Measurements from ENCODE around the gene CCNB2. TPM values are rescaled to one million over a fixed set of nuclear protein-coding genes. Genes with fewer than 3 reads are reported as not detected.
"Not testable (repeated sequence)": the region's sequence is repeated elsewhere in the genome, so short reads cannot be mapped to it uniquely, and the experiment has no call there.

The CCNB2 gene
- total RNA-seq, 1 experiment from 2014 or later = 164 TPM

DNA sequence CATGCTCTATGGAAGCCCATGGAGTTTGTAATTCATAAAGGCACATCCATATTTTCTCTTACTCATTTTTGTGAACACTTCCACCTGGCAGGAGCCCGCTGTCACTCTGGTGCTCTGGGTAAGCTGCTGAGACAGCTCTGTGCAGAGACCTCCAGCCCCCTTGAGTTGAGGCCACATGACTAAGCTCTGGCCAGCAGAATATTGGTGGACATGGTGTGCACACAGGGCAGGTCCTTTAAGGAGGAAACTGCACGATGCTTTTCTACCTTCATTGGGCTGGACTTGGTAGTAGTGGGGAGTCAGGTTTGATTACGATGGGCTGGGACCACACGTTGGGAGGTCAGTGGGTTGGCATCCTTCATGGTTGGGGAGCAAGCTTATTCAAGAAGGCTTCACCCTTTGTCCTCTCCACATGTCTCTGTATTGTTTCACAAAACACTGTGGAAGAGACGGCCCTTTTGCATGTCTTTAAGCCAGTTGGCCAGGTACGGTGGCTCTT lies 29.0 kb downstream of the CCNB2 start:
- DNase-seq (ENCODE audit: low read depth) = no peak

GRCh38 chr15:59137566-59137965 lies 32.6 kb downstream of the CCNB2 start:
- DNase-seq (ENCODE audit: low read depth) = no peak

GRCh38 chr15:59138243-59138642 lies 33.3 kb downstream of the CCNB2 start:
- DNase-seq (ENCODE audit: low read depth) = peak; percentile 46

DNA sequence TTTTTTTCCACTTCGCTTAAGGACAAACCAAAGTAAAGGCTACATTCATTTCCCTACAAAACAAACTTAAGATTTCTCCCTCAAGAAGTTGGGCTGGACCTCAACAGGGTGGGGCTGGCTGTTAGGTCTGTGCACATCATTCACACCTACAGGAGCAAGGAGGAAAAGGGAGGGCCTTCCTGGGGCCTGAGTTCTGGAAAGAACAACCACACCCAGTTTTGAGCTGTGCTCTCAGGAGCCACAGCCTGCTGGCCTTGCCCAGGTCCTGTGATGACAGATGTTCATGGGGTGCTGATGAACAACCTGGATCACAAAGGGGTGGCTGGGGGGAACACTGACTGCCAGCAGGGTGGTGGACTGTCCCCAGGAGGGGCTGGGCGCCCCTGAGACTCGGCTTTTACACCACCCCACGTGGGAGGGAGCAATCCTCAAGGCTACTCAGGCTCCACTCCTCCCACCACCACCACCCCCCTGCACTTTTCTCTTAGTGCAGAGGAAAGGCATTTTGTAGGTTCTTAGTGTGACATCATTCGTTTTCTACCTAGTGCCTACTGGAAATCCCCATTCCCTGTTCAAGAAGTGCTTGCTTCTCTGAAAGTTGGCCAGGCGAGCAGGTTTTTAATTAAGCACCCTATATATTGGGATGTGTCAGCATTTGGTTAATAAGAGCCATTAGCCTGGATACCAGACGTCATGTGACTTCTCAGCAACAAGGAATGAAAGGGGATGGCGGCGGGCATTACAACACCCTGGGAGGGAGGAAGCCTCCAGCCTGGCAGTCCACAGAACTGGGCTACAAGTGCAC lies 35.7 kb downstream of the CCNB2 start:
- DNase-seq (ENCODE audit: low read depth) = no peak

DNA sequence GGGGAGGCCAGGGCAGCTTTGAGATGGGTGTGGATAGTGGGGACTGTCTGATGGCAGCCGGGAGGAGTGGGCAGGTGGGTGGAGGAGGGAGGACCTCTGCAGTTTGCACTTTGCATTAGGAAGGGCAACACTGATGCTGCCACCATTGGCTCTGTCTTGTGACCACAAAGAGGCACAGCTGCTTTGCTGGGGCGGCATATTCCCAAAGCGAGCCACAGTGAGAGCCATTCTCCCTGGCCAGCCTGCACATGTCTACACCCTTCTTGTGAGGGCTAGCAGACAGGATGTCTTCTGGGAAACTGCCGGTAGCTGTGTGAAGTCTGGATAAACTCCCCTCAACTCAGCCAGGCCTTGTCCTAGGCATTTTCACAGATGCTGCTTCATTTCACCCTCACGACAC lies 38.3 kb downstream of the CCNB2 start:
- no peak for DNase-seq (ENCODE audit: low read depth)

GRCh38 chr15:59144594-59144993 lies 39.6 kb downstream of the CCNB2 start:
- not testable (repeated sequence) for DNase-seq (ENCODE audit: low read depth)

GRCh38 chr15:59147666-59148065 lies 42.7 kb downstream of the CCNB2 start:
- no peak for DNase-seq (ENCODE audit: low read depth)

DNA sequence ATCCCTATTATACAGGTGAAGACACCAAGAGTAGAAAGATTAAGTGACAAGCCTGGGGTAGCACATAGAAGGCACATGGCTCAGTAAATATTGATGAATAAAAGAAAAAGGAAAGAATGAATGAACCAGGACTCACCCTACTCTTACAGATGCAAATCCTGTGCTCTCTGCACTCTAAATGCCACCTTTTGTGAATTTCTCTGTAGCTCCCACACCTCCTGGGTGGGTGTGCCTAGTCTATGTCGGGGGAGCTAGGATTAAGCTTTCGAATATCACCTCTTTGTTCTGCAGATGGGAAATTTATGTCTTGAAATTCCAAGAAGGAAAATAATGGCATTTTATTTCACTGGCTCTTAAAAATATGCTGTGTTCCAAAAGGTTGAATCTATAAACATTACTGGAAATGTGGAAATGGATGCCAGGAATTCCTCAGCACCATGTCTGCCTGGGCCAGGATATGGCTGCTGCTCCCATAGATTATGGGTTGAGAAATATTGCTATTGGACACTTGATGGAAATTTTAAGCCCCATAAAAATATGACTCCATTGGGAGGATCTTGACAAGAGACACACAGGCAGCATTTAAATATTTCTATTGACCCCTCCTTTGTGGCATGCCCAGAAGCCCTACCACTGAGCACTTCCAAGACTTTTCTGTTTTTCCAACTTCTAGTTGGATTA lies 43.3 kb downstream of the CCNB2 start:
- DNase-seq (ENCODE audit: low read depth) = no peak

GRCh38 chr15:59150185-59150584 lies 45.2 kb downstream of the CCNB2 start:
- DNase-seq (ENCODE audit: low read depth) = no peak

GRCh38 chr15:59152694-59153450 lies 47.9 kb downstream of the CCNB2 start:
- DNase-seq (ENCODE audit: low read depth) = no peak

- DNase-seq (ENCODE audit: low read depth) = no peak
Measured at GRCh38 chr15:59153466-59153865, 48.5 kb downstream of the CCNB2 start.

DNA sequence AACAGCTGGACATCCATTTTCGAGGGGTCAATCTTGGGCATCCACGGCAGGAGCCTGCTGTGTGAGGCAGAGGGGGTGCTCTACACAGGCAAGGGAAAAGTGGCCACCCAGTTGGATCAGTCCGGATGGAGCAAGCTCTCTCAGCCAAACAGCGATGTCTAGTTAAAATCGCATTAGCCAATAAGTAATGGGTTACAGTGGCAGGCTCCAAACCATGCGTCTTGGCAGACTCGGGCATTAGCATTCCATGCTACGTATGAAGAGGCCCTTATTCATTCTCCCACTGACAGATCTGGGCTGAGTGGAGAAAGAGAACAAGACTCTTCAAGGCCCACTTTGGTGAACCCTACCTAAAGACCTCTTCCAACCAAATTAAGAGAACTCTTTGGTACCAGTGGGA lies 49.3 kb downstream of the CCNB2 start:
- DNase-seq (ENCODE audit: low read depth) = no peak

- DNase-seq (ENCODE audit: low read depth) = no peak
Measured at GRCh38 chr15:59155431-59155830, 50.5 kb downstream of the CCNB2 start.

DNA sequence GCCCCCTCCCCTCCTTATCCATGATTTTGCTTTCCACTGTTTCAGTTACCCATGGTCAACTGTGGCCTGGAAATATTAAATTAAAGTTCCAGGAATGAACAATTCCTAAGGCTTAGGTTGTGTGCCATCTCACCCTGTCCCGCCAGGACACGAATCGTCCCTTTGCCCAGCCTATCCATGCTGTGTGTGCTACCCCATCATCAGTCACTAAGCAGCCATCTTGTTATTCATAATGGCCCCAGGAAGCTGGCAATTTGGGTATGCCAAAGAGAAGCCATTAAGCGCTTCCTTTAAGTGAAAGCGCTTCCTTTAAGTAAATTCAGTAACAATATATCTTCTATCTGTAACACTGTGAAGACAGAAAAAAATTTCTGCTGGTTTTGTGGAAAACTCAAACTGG lies 52.5 kb downstream of the CCNB2 start:
- DNase-seq (ENCODE audit: low read depth) = no peak

- no peak for DNase-seq (ENCODE audit: low read depth)
Measured at GRCh38 chr15:59157840-59158700, 53.1 kb downstream of the CCNB2 start.

DNA sequence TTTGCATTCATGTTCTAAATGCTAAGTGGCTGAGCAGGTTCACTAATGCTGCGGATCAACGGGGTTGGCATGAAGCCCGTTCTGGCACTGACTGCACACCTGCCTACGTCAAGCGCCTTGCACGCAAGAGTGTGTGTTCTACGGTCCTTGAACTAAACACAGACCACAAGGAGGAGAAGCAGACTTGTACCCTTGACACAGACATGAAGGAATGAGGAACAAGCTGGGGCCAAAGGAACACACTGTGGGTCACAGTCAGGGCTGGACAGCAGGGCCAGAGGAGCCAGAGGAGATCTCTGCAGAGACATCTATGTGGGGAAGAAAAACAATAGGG lies 53.7 kb downstream of the CCNB2 start:
- DNase-seq (ENCODE audit: low read depth) = no peak

DNA sequence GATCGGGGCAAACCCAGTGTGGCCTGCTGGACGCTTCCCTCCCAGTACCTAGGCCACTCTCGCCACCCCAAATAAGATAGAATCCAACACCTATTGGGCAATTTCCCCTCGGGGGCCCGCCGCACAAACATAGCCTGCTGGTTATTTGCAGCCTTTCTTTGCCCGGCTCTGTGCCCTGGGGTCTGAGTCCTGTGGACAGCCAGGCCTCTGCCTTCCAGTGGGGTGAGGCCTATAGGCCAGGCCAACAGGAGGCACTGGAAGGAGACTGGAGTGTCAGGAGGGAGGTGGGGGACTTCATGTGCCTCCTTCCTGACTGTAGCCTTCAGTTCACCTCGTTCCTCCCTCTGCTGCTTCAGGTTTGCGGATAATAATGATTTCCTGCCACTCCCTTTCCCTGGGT lies 54.3 kb downstream of the CCNB2 start:
- DNase-seq (ENCODE audit: low read depth) = no peak

GRCh38 chr15:59160880-59161593 lies 56.1 kb downstream of the CCNB2 start:
- DNase-seq (ENCODE audit: low read depth) = no peak

DNA sequence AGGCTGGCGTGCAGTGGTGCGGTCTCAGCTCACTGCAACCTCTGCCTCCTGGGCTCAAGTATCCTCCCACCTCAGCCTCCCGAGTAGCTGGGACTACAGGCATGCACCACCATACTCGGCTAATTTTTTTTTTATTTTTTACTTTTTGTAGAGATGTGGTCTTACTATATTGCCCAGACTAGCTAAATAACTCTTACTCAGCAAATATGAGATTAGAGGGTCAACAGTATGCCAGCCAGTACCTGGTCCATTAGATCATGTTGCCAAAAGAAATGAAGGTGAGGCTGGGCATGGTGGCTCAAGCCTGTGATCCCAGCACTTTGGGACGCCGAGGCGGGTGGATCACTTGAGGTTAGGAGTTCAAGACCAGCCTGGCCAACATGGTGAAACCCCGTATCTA lies 57.1 kb downstream of the CCNB2 start:
- not testable (repeated sequence) for DNase-seq (ENCODE audit: low read depth)

GRCh38 chr15:59165726-59166125 lies 60.8 kb downstream of the CCNB2 start:
- no peak for DNase-seq (ENCODE audit: low read depth)

GRCh38 chr15:59166166-59166565 lies 61.2 kb downstream of the CCNB2 start:
- DNase-seq (ENCODE audit: low read depth) = no peak
